ENCODE data around the gene TC2N. TPM values are rescaled to one million over a fixed set of nuclear protein-coding genes. Genes with fewer than 3 reads are reported as not detected.
A peak's percentile ranks its signal among the peaks of the same experiment; 100 is the strongest.
"Not testable (repeated sequence)": the region's sequence is repeated elsewhere in the genome, so short reads cannot be mapped to it uniquely, and the experiment has no call there.

Gene TC2N
- total RNA-seq, 2 experiments from 2014 or later: 61.7 to 66.2 TPM

GRCh38 chr14:91817566-91818325 is 49.6 kb downstream of the TC2N start:
- CTCF ChIA-PET: no interaction called here
- Mint-ChIP-seq H3K27me3 (ENCODE audit: low read depth) (no peaks in the 10 kb centered on the region), H3K36me3 (ENCODE audit: low read depth) (peaks cover 29% of the 10 kb centered on the region), H3K4me3 (no peak overlapping the region), H3K27ac (peak overlapping the region; percentile 73), H3K9me3 (peaks cover 19% of the 10 kb centered on the region), H3K4me1 (ENCODE audit: low read depth) (peaks cover 52% of the 10 kb centered on the region)
- intact Hi-C loops (cut with micrococcal nuclease): loop anchor here (2.0 kb wide), 1 partner anchor 19 kb away; no protein-coding TSS in a partner anchor
- peak; percentile 54 for DNase-seq

- CTCF ChIA-PET: no interaction called here
- Mint-ChIP-seq H3K4me1 (ENCODE audit: low read depth) (peaks cover 47% of the 10 kb centered on the region), H3K4me3 (no peak overlapping the region), H3K27ac (no peak overlapping the region), H3K36me3 (ENCODE audit: low read depth) (peaks cover 47% of the 10 kb centered on the region), H3K27me3 (ENCODE audit: low read depth) (no peaks in the 10 kb centered on the region), H3K9me3 (peaks cover 15% of the 10 kb centered on the region)
- DNase-seq: no peak
- intact Hi-C loops (cut with micrococcal nuclease): no loop called here
Measured at GRCh38 chr14:91814317-91814716, 53.0 kb downstream of the TC2N start.

GRCh38 chr14:91810699-91811098 is 56.6 kb downstream of the TC2N start:
- Mint-ChIP-seq H3K9me3 (peaks cover 35% of the 10 kb centered on the region), H3K4me3 (no peak overlapping the region), H3K36me3 (ENCODE audit: low read depth) (peaks cover 65% of the 10 kb centered on the region), H3K27ac (no peak overlapping the region), H3K4me1 (ENCODE audit: low read depth) (peaks cover 22% of the 10 kb centered on the region), H3K27me3 (ENCODE audit: low read depth) (no peaks in the 10 kb centered on the region)
- DNase-seq: no peak
- intact Hi-C loops (cut with micrococcal nuclease): no loop called here
- CTCF ChIA-PET: no interaction called here

GRCh38 chr14:91806716-91807115 is 60.6 kb downstream of the TC2N start:
- no peak overlapping the region for H3K27ac Mint-ChIP-seq
- no peaks in the 10 kb centered on the region for H3K27me3 Mint-ChIP-seq (ENCODE audit: low read depth)
- intact Hi-C loops (cut with micrococcal nuclease): no loop called here
- no peak overlapping the region for H3K4me3 Mint-ChIP-seq
- peaks cover 59% of the 10 kb centered on the region for H3K36me3 Mint-ChIP-seq (ENCODE audit: low read depth)
- DNase-seq: no peak
- H3K4me1 Mint-ChIP-seq (ENCODE audit: low read depth): peaks cover 10% of the 10 kb centered on the region
- CTCF ChIA-PET: no interaction called here
- H3K9me3 Mint-ChIP-seq: peaks cover 36% of the 10 kb centered on the region

- Mint-ChIP-seq H3K36me3 (ENCODE audit: low read depth) (peaks cover 54% of the 10 kb centered on the region), H3K4me1 (ENCODE audit: low read depth) (peaks cover 13% of the 10 kb centered on the region), H3K9me3 (peaks cover 36% of the 10 kb centered on the region)
- H3K27me3 Mint-ChIP-seq (ENCODE audit: low read depth); intact Hi-C loops (cut with micrococcal nuclease); DNase-seq; H3K27ac Mint-ChIP-seq; H3K4me3 Mint-ChIP-seq: not testable (repeated sequence)
- CTCF ChIA-PET: interaction anchor here (1.7 kb wide), 1 partner anchor 9 kb away, joined by 3 read pairs; no protein-coding TSS in a partner anchor
Measured at GRCh38 chr14:91806094-91806493, 61.2 kb downstream of the TC2N start.

- no peaks in the 10 kb centered on the region for H3K27me3 Mint-ChIP-seq (ENCODE audit: low read depth)
- no peak overlapping the region for H3K4me3 Mint-ChIP-seq
- peaks cover 33% of the 10 kb centered on the region for H3K9me3 Mint-ChIP-seq
- no peak for DNase-seq
- intact Hi-C loops (cut with micrococcal nuclease): no loop called here
- H3K4me1 Mint-ChIP-seq (ENCODE audit: low read depth): peaks cover 13% of the 10 kb centered on the region
- CTCF ChIA-PET: interaction anchor here (1.3 to 1.7 kb wide), 2 partner anchors 10 to 158 kb away, joined by 3 to 5 read pairs; no protein-coding TSS in a partner anchor
- H3K36me3 Mint-ChIP-seq (ENCODE audit: low read depth): peaks cover 50% of the 10 kb centered on the region
- no peak overlapping the region for H3K27ac Mint-ChIP-seq
Measured at GRCh38 chr14:91805659-91806058, 61.7 kb downstream of the TC2N start.

- intact Hi-C loops (cut with micrococcal nuclease): no loop called here
- H3K4me1 Mint-ChIP-seq (ENCODE audit: low read depth): peaks cover 24% of the 10 kb centered on the region
- H3K27ac Mint-ChIP-seq: no peak overlapping the region
- no peak overlapping the region for H3K4me3 Mint-ChIP-seq
- DNase-seq: no peak
- no peaks in the 10 kb centered on the region for H3K27me3 Mint-ChIP-seq (ENCODE audit: low read depth)
- H3K9me3 Mint-ChIP-seq: peaks cover 8% of the 10 kb centered on the region
- peaks cover 14% of the 10 kb centered on the region for H3K36me3 Mint-ChIP-seq (ENCODE audit: low read depth)
- CTCF ChIA-PET: interaction anchor here (1.3 to 1.7 kb wide), 4 partner anchors 15 to 195 kb away, joined by 3 to 5 read pairs (median 4); no protein-coding TSS in a partner anchor
Measured at GRCh38 chr14:91801358-91801757, 66.0 kb downstream of the TC2N start.

GRCh38 chr14:91796617-91797347 is 70.6 kb downstream of the TC2N start:
- Mint-ChIP-seq H3K36me3 (ENCODE audit: low read depth) (peaks cover 8% of the 10 kb centered on the region), H3K27me3 (ENCODE audit: low read depth) (no peaks in the 10 kb centered on the region), H3K9me3 (no peaks in the 10 kb centered on the region), H3K27ac (peak overlapping the region; percentile 8), H3K4me1 (ENCODE audit: low read depth) (peaks cover 24% of the 10 kb centered on the region), H3K4me3 (no peak overlapping the region)
- no peak for DNase-seq
- CTCF ChIA-PET: interaction anchor here (1.1 kb wide), 1 partner anchor 61 kb away, joined by 4 read pairs; no protein-coding TSS in a partner anchor
- intact Hi-C loops (cut with micrococcal nuclease): loop anchor here (5.0 kb wide), 1 partner anchor 36 kb away; no protein-coding TSS in a partner anchor

GRCh38 chr14:91793704-91794103 is 73.6 kb downstream of the TC2N start:
- no peaks in the 10 kb centered on the region for H3K27me3 Mint-ChIP-seq (ENCODE audit: low read depth)
- CTCF ChIA-PET: no interaction called here
- H3K4me3 Mint-ChIP-seq: no peak overlapping the region
- peaks cover 12% of the 10 kb centered on the region for H3K36me3 Mint-ChIP-seq (ENCODE audit: low read depth)
- H3K27ac Mint-ChIP-seq: no peak overlapping the region
- intact Hi-C loops (cut with micrococcal nuclease): no loop called here
- DNase-seq: no peak
- no peaks in the 10 kb centered on the region for H3K9me3 Mint-ChIP-seq
- peaks cover 17% of the 10 kb centered on the region for H3K4me1 Mint-ChIP-seq (ENCODE audit: low read depth)

GRCh38 chr14:91786188-91786587 is 81.1 kb downstream of the TC2N start:
- intact Hi-C loops (cut with micrococcal nuclease): no loop called here
- Mint-ChIP-seq H3K9me3 (no peaks in the 10 kb centered on the region), H3K27ac (peak overlapping the region; percentile 10), H3K36me3 (ENCODE audit: low read depth) (peaks cover 10% of the 10 kb centered on the region), H3K27me3 (ENCODE audit: low read depth) (no peaks in the 10 kb centered on the region), H3K4me3 (no peak overlapping the region), H3K4me1 (ENCODE audit: low read depth) (no peaks in the 10 kb centered on the region)
- CTCF ChIA-PET: interaction anchor here (1.2 to 1.6 kb wide), 3 partner anchors 12 to 125 kb away, joined by 3 to 5 read pairs (median 4); no protein-coding TSS in a partner anchor
- no peak for DNase-seq

- Mint-ChIP-seq H3K4me1 (ENCODE audit: low read depth) (no peaks in the 10 kb centered on the region), H3K4me3 (no peak overlapping the region), H3K9me3 (no peaks in the 10 kb centered on the region), H3K27me3 (ENCODE audit: low read depth) (no peaks in the 10 kb centered on the region), H3K36me3 (ENCODE audit: low read depth) (peaks cover 6% of the 10 kb centered on the region), H3K27ac (no peak overlapping the region)
- intact Hi-C loops (cut with micrococcal nuclease): no loop called here
- DNase-seq: no peak
- CTCF ChIA-PET: no interaction called here
Measured at GRCh38 chr14:91780452-91780851, 86.9 kb downstream of the TC2N start.

GRCh38 chr14:91778217-91778616 is 89.1 kb downstream of the TC2N start:
- intact Hi-C loops (cut with micrococcal nuclease): no loop called here
- CTCF ChIA-PET: no interaction called here
- no peak overlapping the region for H3K27ac Mint-ChIP-seq

More at GRCh38 chr14:91778217-91778616, 89.1 kb downstream of the TC2N start:
- H3K4me1 Mint-ChIP-seq (ENCODE audit: low read depth): peaks cover 15% of the 10 kb centered on the region
- no peak overlapping the region for H3K4me3 Mint-ChIP-seq
- no peaks in the 10 kb centered on the region for H3K9me3 Mint-ChIP-seq
- H3K27me3 Mint-ChIP-seq (ENCODE audit: low read depth): no peaks in the 10 kb centered on the region
- no peak for DNase-seq
- H3K36me3 Mint-ChIP-seq (ENCODE audit: low read depth): no peaks in the 10 kb centered on the region

Data from activated naive CD4-positive, alpha-beta T cell treated with anti-CD3 and anti-CD28 coated beads for 36 hours (primary cell).